Hematopoietic multipotent progenitor cell treated with erythropoietin and hydrocortisone succinate and interleukin-3 and kit ligand, for 6 days (in vitro differentiated cells): Measurements from ENCODE around the gene FBXW4.
"Not testable (repeated sequence)": the region's sequence is repeated elsewhere in the genome, so short reads cannot be mapped to it uniquely, and the experiment has no call there.

Experiments used
- DNase-seq: peaks from one replicate; pipeline ENCODE4 v3.0.0-alpha.2; 2015

The FBXW4 gene

GRCh38 chr10:101651336-101651735 is 43.6 kb downstream of the FBXW4 start:
- DNase-seq: no peak

- DNase-seq: no peak
Measured at GRCh38 chr10:101650863-101651262, 44.1 kb downstream of the FBXW4 start.

- DNase-seq: peak; percentile 18
Measured at GRCh38 chr10:101649525-101650085, 45.4 kb downstream of the FBXW4 start.

- DNase-seq: no peak
Measured at GRCh38 chr10:101647255-101647654, 47.7 kb downstream of the FBXW4 start.

- no peak for DNase-seq
Measured at GRCh38 chr10:101646364-101646763, 48.6 kb downstream of the FBXW4 start.

GRCh38 chr10:101645659-101646058 is 49.3 kb downstream of the FBXW4 start:
- DNase-seq: no peak

- no peak for DNase-seq
Measured at GRCh38 chr10:101644002-101644401, 51.0 kb downstream of the FBXW4 start.

GRCh38 chr10:101643546-101643945 is 51.4 kb downstream of the FBXW4 start:
- DNase-seq: no peak

- no peak for DNase-seq
Measured at GRCh38 chr10:101639141-101639900, 55.6 kb downstream of the FBXW4 start.

GRCh38 chr10:101633510-101633909 is 61.5 kb downstream of the FBXW4 start:
- not testable (repeated sequence) for DNase-seq

- DNase-seq: no peak
Measured at GRCh38 chr10:101631821-101632475, 63.0 kb downstream of the FBXW4 start.

GRCh38 chr10:101630633-101630920 is 64.4 kb downstream of the FBXW4 start:
- DNase-seq: no peak

GRCh38 chr10:101629837-101630632 is 64.9 kb downstream of the FBXW4 start:
- no peak for DNase-seq

GRCh38 chr10:101625821-101626412 is 69.1 kb downstream of the FBXW4 start:
- no peak for DNase-seq

GRCh38 chr10:101624526-101625102 is 70.4 kb downstream of the FBXW4 start:
- DNase-seq: no peak

GRCh38 chr10:101623528-101623927 is 71.4 kb downstream of the FBXW4 start:
- no peak for DNase-seq

- DNase-seq: no peak
Measured at GRCh38 chr10:101619983-101620382, 75.0 kb downstream of the FBXW4 start.

GRCh38 chr10:101618871-101619270 is 76.1 kb downstream of the FBXW4 start:
- DNase-seq: no peak

- no peak for DNase-seq
Measured at GRCh38 chr10:101617824-101618568, 77.0 kb downstream of the FBXW4 start.

- peak; percentile 33 for DNase-seq
Measured at GRCh38 chr10:101617102-101617823, 77.7 kb downstream of the FBXW4 start.

GRCh38 chr10:101616415-101617101 is 78.4 kb downstream of the FBXW4 start:
- DNase-seq: no peak
